Measurements from ENCODE around the gene RBP3.

The RBP3 gene

GRCh38 chr10:47311193-47311931, 36.8 kb upstream of the RBP3 start:
- H3K9me3 Mint-ChIP-seq: no peaks in the 10 kb centered on the region
- H3K27me3 Mint-ChIP-seq: peaks cover 20% of the 10 kb centered on the region
- peaks cover 25% of the 10 kb centered on the region for H3K4me1 Mint-ChIP-seq

GRCh38 chr10:47311932-47312662, 36.1 kb upstream of the RBP3 start:
- Mint-ChIP-seq H3K9me3 (no peaks in the 10 kb centered on the region), H3K4me3 (peak overlapping the region; percentile 21), H3K27me3 (peaks cover 15% of the 10 kb centered on the region), H3K4me1 (peaks cover 25% of the 10 kb centered on the region), H3K27ac (peak overlapping the region; percentile 87), H3K36me3 (no peaks in the 10 kb centered on the region)
- peak; percentile 91 for DNase-seq
- CTCF ChIA-PET: interaction anchor here (0.8 to 10.2 kb wide), 29 partner anchors 8 to 290 kb away, joined by 3 to 288 read pairs (median 4); no protein-coding TSS in a partner anchor

More at GRCh38 chr10:47311193-47311931, 36.8 kb upstream of the RBP3 start:
- Mint-ChIP-seq H3K27ac (peak overlapping the region; percentile 87), H3K4me3 (peak overlapping the region; percentile 21), H3K36me3 (no peaks in the 10 kb centered on the region)
- CTCF ChIA-PET: interaction anchor here (0.7 to 10.2 kb wide), 30 partner anchors 8 to 290 kb away, joined by 3 to 288 read pairs (median 4); no protein-coding TSS in a partner anchor
- DNase-seq: peak; percentile 81

- Mint-ChIP-seq H3K9me3 (no peaks in the 10 kb centered on the region), H3K4me3 (no peak overlapping the region), H3K27me3 (peaks cover 11% of the 10 kb centered on the region), H3K27ac (no peak overlapping the region), H3K4me1 (peaks cover 25% of the 10 kb centered on the region), H3K36me3 (no peaks in the 10 kb centered on the region)
- DNase-seq: no peak
- CTCF ChIA-PET: interaction anchor here (0.9 to 10.2 kb wide), 12 partner anchors 9 to 291 kb away, joined by 3 to 288 read pairs (median 8); no protein-coding TSS in a partner anchor
Measured at GRCh38 chr10:47312663-47312995, 35.5 kb upstream of the RBP3 start.

- CTCF ChIA-PET: interaction anchor here (0.9 to 10.2 kb wide), 6 partner anchors 9 to 293 kb away, joined by 3 to 288 read pairs (median 22); no protein-coding TSS in a partner anchor
- Mint-ChIP-seq H3K9me3 (no peaks in the 10 kb centered on the region), H3K27ac (no peak overlapping the region), H3K27me3 (peaks cover 4% of the 10 kb centered on the region), H3K36me3 (no peaks in the 10 kb centered on the region), H3K4me3 (no peak overlapping the region), H3K4me1 (peaks cover 22% of the 10 kb centered on the region)
- no peak for DNase-seq
Measured at GRCh38 chr10:47314416-47314970, 33.7 kb upstream of the RBP3 start.

GRCh38 chr10:47315421-47315820, 32.7 kb upstream of the RBP3 start:
- Mint-ChIP-seq H3K9me3 (no peaks in the 10 kb centered on the region), H3K4me3 (no peak overlapping the region), H3K36me3 (no peaks in the 10 kb centered on the region), H3K4me1 (peaks cover 19% of the 10 kb centered on the region), H3K27ac (no peak overlapping the region), H3K27me3 (peaks cover 4% of the 10 kb centered on the region)
- DNase-seq: no peak
- CTCF ChIA-PET: interaction anchor here (0.9 to 10.2 kb wide), 3 partner anchors 26 to 291 kb away, joined by 3 to 288 read pairs (median 4); no protein-coding TSS in a partner anchor

GRCh38 chr10:47316131-47316530, 32.0 kb upstream of the RBP3 start:
- H3K27ac Mint-ChIP-seq: no peak overlapping the region
- H3K36me3 Mint-ChIP-seq: no peaks in the 10 kb centered on the region
- no peak for DNase-seq
- H3K4me1 Mint-ChIP-seq: peaks cover 12% of the 10 kb centered on the region
- CTCF ChIA-PET: interaction anchor here (1.2 to 10.2 kb wide), 2 partner anchors 25 to 268 kb away, joined by 4 to 288 read pairs; no protein-coding TSS in a partner anchor
- H3K9me3 Mint-ChIP-seq: no peaks in the 10 kb centered on the region
- H3K4me3 Mint-ChIP-seq: no peak overlapping the region
- peaks cover 4% of the 10 kb centered on the region for H3K27me3 Mint-ChIP-seq

- CTCF ChIA-PET: interaction anchor here (10.2 kb wide), 1 partner anchor 269 kb away, joined by 288 read pairs; no protein-coding TSS in a partner anchor
- Mint-ChIP-seq H3K4me1 (peaks cover under 1% of the 10 kb centered on the region), H3K27me3 (peaks cover 4% of the 10 kb centered on the region), H3K9me3 (no peaks in the 10 kb centered on the region), H3K27ac (no peak overlapping the region), H3K36me3 (no peaks in the 10 kb centered on the region), H3K4me3 (no peak overlapping the region)
- DNase-seq: no peak
Measured at GRCh38 chr10:47317251-47317650, 30.9 kb upstream of the RBP3 start.

- no peaks in the 10 kb centered on the region for H3K9me3 Mint-ChIP-seq
- H3K36me3 Mint-ChIP-seq: no peaks in the 10 kb centered on the region
- H3K27me3 Mint-ChIP-seq: peaks cover 8% of the 10 kb centered on the region
- no peak overlapping the region for H3K4me3 Mint-ChIP-seq
- CTCF ChIA-PET: no interaction called here
- no peaks in the 10 kb centered on the region for H3K4me1 Mint-ChIP-seq
- no peak for DNase-seq
- no peak overlapping the region for H3K27ac Mint-ChIP-seq
Measured at GRCh38 chr10:47318706-47319105, 29.5 kb upstream of the RBP3 start.

- H3K27ac Mint-ChIP-seq: no peak overlapping the region
- CTCF ChIA-PET: interaction anchor here (2.2 kb wide), 1 partner anchor 295 kb away, joined by 10 read pairs; no protein-coding TSS in a partner anchor
- no peaks in the 10 kb centered on the region for H3K4me1 Mint-ChIP-seq
- peaks cover 8% of the 10 kb centered on the region for H3K27me3 Mint-ChIP-seq
- H3K36me3 Mint-ChIP-seq: no peaks in the 10 kb centered on the region
- H3K4me3 Mint-ChIP-seq: no peak overlapping the region
- DNase-seq: no peak
- H3K9me3 Mint-ChIP-seq: no peaks in the 10 kb centered on the region
Measured at GRCh38 chr10:47319784-47320183, 28.4 kb upstream of the RBP3 start.

GRCh38 chr10:47320812-47321211, 27.4 kb upstream of the RBP3 start:
- Mint-ChIP-seq H3K36me3 (no peaks in the 10 kb centered on the region), H3K27me3 (peaks cover 8% of the 10 kb centered on the region), H3K4me3 (no peak overlapping the region), H3K9me3 (no peaks in the 10 kb centered on the region), H3K4me1 (no peaks in the 10 kb centered on the region), H3K27ac (no peak overlapping the region)
- no peak for DNase-seq
- CTCF ChIA-PET: interaction anchor here (0.9 to 2.2 kb wide), 2 partner anchors 8 to 296 kb away, joined by 3 to 10 read pairs; no protein-coding TSS in a partner anchor

- H3K4me1 Mint-ChIP-seq: no peaks in the 10 kb centered on the region
- no peaks in the 10 kb centered on the region for H3K36me3 Mint-ChIP-seq
- H3K27me3 Mint-ChIP-seq: peaks cover 3% of the 10 kb centered on the region
- no peak for DNase-seq
- CTCF ChIA-PET: interaction anchor here (0.9 to 2.2 kb wide), 2 partner anchors 9 to 297 kb away, joined by 3 to 10 read pairs; no protein-coding TSS in a partner anchor
- no peak overlapping the region for H3K27ac Mint-ChIP-seq
- H3K4me3 Mint-ChIP-seq: no peak overlapping the region
- H3K9me3 Mint-ChIP-seq: no peaks in the 10 kb centered on the region
Measured at GRCh38 chr10:47321521-47322195, 26.5 kb upstream of the RBP3 start.

- no peak within 1 kb of the TSS for H3K27ac Mint-ChIP-seq
- CTCF ChIA-PET: interaction anchor here (0.9 to 1.1 kb wide), 2 partner anchors 11 to 297 kb away, joined by 3 to 4 read pairs; no protein-coding TSS in a partner anchor
- no peak within 1 kb of the TSS for H3K4me3 Mint-ChIP-seq
- H3K27me3 Mint-ChIP-seq: peaks cover 3% of the 10 kb centered on the region
- peaks cover under 1% of the 10 kb centered on the region for H3K9me3 Mint-ChIP-seq
- no peak for DNase-seq
- H3K36me3 Mint-ChIP-seq: no peaks in the 10 kb centered on the region
- no peaks in the 10 kb centered on the region for H3K4me1 Mint-ChIP-seq
Measured at GRCh38 chr10:47322300-47323061, 25.7 kb upstream of the RBP3 start, which contains the start of gene GDF2. TSS of gene GDF2 (plus strand) at chr10:47322454. CDS start at chr10:47322669, 215 bp downstream.

GRCh38 chr10:47323087-47323486, 25.1 kb upstream of the RBP3 start:
- Mint-ChIP-seq H3K27me3 (peaks cover 3% of the 10 kb centered on the region), H3K4me3 (no peak overlapping the region), H3K4me1 (no peaks in the 10 kb centered on the region), H3K36me3 (no peaks in the 10 kb centered on the region), H3K9me3 (peaks cover 6% of the 10 kb centered on the region), H3K27ac (no peak overlapping the region)
- CTCF ChIA-PET: interaction anchor here (0.9 to 1.9 kb wide), 4 partner anchors 10 to 298 kb away, joined by 3 to 10 read pairs (median 4); no protein-coding TSS in a partner anchor
- no peak for DNase-seq

Measured in activated naive CD4-positive, alpha-beta T cell treated with anti-CD3 and anti-CD28 coated beads, Interleukin-2, amount 10 ng/mL, durations not matched to agents 7 days and 5 days (primary cell).